ENCODE results near the gene HTRA3.

DNA sequence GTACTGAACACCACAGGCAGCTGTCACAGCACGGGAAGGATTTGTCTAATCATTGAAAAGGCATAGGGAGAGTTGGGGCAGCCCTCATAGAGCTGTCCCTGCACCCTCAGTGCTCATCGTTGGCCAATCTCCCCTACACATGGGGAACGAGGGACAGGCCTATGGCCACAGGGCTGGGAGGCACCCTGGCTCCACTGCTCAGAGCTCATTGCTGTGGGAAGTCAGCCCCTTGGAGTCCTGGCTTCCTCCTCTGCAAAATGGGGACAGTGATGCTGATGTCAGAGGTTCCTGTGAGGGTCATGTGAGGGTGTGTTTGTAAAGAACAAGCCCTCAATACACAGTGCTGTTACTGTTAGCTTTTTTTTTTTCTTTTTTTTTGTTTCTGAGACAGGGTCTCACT is 19.3 kb upstream of the HTRA3 start:
- TF ChIP-seq POLR2AphosphoS5 (IDR thresholded peaks at IDR 0.05): no peak
- TF ChIP-seq, protein P1, sequence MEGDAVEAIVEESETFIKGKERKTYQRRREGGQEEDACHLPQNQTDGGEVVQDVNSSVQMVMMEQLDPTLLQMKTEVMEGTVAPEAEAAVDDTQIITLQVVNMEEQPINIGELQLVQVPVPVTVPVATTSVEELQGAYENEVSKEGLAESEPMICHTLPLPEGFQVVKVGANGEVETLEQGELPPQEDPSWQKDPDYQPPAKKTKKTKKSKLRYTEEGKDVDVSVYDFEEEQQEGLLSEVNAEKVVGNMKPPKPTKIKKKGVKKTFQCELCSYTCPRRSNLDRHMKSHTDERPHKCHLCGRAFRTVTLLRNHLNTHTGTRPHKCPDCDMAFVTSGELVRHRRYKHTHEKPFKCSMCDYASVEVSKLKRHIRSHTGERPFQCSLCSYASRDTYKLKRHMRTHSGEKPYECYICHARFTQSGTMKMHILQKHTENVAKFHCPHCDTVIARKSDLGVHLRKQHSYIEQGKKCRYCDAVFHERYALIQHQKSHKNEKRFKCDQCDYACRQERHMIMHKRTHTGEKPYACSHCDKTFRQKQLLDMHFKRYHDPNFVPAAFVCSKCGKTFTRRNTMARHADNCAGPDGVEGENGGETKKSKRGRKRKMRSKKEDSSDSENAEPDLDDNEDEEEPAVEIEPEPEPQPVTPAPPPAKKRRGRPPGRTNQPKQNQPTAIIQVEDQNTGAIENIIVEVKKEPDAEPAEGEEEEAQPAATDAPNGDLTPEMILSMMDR (IDR thresholded peaks at IDR 0.05): no peak
- TF ChIP-seq POLR2A (IDR thresholded peaks at IDR 0.05; ENCODE audit: low read depth): no peak
- no peak for TF ChIP-seq EP300 (IDR thresholded peaks at IDR 0.05)

All from esophagus muscularis mucosa (tissue), 4 donors.